Effector CD4-positive, alpha-beta T cell (primary cell): Measurements from ENCODE around the gene PGAP2.
"Not testable (repeated sequence)": the region's sequence is repeated elsewhere in the genome, so short reads cannot be mapped to it uniquely, and the experiment has no call there.

Experiments
- DNase-seq: peaks from one replicate; pipeline ENCODE4 v3.0.0-alpha.2; 2020

Gene PGAP2

GRCh38 chr11:3859373-3859881 is 51.1 kb downstream of the PGAP2 start:
- DNase-seq = no peak

DNA sequence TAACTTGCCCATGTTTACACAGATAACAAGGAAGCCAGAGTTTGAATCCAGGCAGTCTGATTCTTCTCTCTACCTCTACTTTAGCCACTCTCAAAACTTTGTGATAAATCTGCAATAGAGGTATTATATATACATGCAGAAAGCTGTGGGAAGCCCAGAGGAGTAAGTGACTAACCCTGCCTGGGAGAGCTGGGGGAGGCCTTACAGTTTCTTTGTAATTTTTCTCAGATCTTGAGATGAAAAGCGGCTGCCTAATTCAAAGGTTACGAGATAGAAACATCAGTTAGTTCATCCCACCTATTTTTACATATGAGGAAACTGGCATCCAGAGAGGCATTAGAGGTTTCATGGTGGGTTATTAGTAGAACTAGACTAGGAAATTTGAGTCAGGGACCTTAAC is 52.0 kb downstream of the PGAP2 start:
- DNase-seq = no peak

DNA sequence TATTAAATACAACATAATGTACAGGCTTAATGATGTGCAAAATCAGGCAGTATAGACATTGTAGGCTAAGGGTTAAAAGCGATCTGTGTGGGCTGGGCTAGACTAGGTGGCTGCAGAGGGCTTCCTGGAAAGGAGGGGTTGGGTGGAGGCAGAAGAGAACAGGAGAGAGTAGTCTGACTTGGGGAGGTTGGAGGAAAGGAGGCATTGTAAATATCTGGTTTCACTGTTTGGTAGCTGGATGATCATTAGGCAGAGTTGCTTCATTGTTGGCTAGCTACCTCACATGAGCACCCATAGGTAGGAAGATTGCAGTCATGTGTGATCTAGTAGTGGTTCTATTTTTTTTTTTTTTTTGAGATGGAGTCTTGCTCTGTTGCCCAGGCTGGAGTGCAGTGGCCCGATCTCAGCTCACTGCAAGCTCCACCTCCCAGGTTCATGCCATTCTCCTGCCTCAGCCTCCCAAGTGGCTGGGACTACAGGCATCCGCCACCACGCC is 52.6 kb downstream of the PGAP2 start:
- DNase-seq = not testable (repeated sequence)

GRCh38 chr11:3861683-3862082 is 53.3 kb downstream of the PGAP2 start:
- no peak for DNase-seq

DNA sequence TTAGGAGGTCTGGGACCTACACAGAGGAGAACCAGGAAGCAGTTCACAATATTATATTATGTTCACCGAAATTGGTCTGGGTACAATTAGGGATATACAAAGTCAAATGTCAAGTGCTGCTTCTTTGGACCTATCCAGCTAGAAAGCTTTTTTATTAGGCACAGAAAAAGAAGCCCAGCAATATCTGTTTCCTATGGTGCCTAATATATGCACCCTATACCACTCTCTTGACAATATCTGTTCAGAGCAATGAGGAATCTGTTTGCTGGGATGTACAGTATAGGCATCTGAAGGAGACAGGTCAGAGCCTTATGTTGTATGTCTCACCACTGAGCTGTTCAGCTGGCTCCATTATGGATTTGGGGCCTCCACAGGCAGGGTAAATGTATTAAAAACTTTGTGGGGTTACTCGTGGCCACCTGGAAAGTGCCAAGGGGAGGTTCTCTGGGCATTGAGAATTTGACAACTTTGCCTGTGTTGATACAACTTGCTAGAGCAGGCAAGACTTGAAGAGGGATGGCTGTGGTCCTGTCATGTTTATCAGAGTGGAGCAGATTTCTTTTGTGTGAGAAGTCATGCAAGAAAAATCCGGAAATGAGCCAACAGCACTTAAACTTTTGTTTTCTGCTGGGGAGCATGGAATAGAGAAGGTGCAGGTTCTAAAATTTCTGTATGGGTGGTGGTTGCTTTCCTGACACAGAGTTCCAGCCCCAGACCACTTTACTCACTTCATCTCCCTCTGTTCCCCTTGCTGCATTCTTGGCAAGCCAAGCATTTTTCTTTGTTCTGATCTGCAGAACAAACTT is 57.2 kb downstream of the PGAP2 start:
- no peak for DNase-seq

- no peak for DNase-seq
These were observed 57.8 kb downstream of the PGAP2 start for GRCh38 chr11:3866206-3866605.

- no peak for DNase-seq
These were observed 58.5 kb downstream of the PGAP2 start for GRCh38 chr11:3866836-3867208.

DNA sequence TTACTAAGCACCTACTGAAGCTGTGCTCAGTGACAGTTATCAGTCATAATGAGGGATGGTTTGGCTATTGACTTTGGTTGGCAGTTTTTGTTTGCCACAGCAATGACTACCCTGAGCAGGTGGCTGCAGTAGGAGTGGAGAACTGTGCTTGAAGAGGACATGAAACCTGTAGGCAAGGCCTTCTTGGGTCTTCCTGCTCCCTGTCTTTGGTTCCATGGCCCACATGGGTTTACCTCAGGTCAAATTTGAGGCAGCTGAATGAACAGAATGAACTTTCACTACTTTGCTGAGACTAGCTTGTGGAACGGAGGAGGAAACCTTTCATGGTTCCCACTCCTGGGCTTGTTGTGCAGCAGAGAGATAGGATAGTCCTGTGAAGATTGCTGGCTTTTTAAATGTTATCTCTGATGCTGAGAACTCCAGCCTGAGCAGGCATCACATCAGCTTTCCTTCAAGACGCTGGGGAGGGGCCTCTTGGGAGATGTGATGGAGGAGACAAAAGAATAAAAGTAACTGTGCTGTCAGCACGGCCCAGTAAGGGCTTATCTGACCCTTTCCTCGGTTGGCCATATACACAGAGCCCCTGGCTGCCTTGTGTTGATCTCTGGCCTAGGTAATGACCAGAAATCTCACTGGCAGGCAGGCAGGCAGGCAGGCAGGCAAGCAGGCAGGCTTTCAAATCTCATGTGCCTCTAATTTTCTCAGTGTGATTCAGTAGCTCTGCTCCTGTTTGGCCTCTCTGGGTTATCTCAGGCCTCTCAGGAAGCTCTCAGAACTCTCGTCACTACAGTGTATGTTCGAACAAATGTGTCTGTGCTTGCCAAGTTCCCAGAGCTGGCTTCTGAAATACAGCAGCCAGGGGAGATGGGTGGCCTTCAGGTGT is 59.1 kb downstream of the PGAP2 start:
- DNase-seq = no peak

DNA sequence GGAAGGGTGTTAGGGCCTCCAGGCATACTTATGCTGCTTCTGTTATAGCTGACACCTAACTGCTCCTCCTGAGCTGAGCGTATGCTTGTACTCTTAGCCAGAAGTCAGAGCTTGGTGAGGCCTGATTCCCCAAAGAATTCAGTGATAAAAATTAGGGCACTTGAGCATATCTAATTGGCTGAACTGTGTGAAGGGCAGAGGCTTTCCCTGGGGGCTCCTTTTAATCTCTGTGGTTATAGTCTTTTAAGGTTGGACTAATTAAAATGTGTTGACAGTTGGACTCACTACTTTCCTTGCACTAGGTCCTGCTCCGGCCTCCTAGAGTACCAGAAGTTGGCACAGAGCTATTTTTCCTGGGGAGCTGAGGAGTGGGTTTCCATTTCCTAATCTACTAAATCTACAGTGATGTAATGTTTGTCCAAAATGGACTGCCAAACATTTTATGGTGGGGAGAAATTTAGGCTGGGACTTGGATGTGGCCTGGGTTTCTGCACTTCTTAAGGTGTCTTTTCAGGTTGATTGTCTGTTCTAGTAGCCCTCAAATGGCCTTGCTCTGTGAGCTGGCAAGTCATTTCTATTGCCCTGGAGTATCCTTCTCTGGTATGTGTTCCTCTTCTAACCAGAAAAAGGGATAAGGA is 65.5 kb downstream of the PGAP2 start:
- no peak for DNase-seq
